ENCODE results near the gene AP5Z1. TPM values are rescaled to one million over a fixed set of nuclear protein-coding genes. Genes with fewer than 3 reads are reported as not detected.
A peak's percentile ranks its signal among the peaks of the same experiment; 100 is the strongest.

Gene AP5Z1
- total RNA-seq, 4 donors from 2014 or later: 13.0 to 33.9 (median 26.8) TPM

DNA sequence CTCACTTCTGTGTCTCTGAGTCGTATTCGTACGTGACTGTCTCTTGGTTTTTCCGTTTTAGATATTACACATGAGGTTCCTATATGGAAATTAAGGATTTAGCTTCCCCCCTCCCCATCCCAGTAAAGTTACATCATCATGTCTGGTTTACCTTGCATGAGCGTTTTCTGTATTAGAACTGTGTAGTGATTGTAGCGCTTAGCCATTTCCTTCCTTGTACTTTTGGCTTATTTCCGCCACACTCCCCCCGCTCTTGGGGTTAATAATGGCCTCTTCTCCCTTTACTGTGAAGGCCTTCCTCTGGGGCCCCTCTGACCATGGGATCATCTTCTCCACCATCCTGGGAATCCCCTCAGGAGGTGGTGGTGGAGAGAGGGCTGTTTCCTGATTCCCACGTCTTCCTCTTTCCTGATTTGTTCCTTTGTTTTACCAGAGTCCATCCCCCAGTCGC, 27.2 kb upstream of the AP5Z1 start:
- H3K9me3 ChIP-seq: no peaks in the 10 kb centered on the region
- ATAC-seq: no peak
- H3K4me1 ChIP-seq: peaks cover 5 to 83% (median 37%) of the 10 kb centered on the region in 3 donors
- H3K27ac ChIP-seq: peak overlapping the region in 3 of 4 donors; percentile 91 to 93 (median 92)
- WGBS, 2 donors (ENCODE audit: low coverage in 1 of 2): 71 to 73% methylated on average over 7 to 10 of the region's 10 CpGs
- H3K27me3 ChIP-seq: no peaks in the 10 kb centered on the region
- peaks cover 0 to 10% of the 10 kb centered on the region in 2 donors for H3K36me3 ChIP-seq
- TF ChIP-seq POLR2A (IDR thresholded peaks at IDR 0.05): no peak
- TF ChIP-seq POLR2AphosphoS5 (IDR thresholded peaks at IDR 0.05): no peak
- TF ChIP-seq, protein P1, sequence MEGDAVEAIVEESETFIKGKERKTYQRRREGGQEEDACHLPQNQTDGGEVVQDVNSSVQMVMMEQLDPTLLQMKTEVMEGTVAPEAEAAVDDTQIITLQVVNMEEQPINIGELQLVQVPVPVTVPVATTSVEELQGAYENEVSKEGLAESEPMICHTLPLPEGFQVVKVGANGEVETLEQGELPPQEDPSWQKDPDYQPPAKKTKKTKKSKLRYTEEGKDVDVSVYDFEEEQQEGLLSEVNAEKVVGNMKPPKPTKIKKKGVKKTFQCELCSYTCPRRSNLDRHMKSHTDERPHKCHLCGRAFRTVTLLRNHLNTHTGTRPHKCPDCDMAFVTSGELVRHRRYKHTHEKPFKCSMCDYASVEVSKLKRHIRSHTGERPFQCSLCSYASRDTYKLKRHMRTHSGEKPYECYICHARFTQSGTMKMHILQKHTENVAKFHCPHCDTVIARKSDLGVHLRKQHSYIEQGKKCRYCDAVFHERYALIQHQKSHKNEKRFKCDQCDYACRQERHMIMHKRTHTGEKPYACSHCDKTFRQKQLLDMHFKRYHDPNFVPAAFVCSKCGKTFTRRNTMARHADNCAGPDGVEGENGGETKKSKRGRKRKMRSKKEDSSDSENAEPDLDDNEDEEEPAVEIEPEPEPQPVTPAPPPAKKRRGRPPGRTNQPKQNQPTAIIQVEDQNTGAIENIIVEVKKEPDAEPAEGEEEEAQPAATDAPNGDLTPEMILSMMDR (IDR thresholded peaks at IDR 0.05): no peak
- H3K4me3 ChIP-seq: no peak overlapping the region

DNA sequence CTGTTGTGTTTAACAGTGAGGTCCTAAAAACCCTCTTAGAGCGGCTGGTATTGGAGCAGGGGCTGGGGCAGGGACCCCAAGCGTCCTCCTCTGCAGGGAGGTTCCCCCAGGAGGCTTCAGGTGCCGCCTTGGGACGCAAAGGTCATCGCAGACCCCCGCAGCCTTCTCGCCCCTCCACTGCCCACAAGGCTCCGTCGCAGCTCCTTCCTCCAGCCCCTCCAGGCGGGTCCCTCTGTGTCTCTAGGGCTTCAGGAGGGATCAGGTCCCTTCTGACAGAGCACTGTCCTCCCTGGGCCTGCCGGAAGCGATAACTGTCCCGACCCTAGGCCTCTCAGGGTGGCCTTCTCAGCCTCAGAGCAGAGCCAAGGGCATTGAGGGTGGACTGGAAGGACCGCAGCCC, 26.1 kb upstream of the AP5Z1 start:
- Histone ChIP-seq H3K4me1 (peaks cover 3 to 83% (median 31%) of the 10 kb centered on the region in 3 donors), H3K27me3 (no peaks in the 10 kb centered on the region), H3K36me3 (peaks cover 0 to 11% of the 10 kb centered on the region in 2 donors), H3K27ac (peak overlapping the region in 3 of 4 donors; percentile 91 to 93 (median 92)), H3K9me3 (no peaks in the 10 kb centered on the region), H3K4me3 (no peak overlapping the region)
- no peak for ATAC-seq
- WGBS, 2 donors (ENCODE audit: low coverage in 1 of 2): no CpG with 5 or more reads among the region's 14 CpGs
- TF ChIP-seq POLR2A (IDR thresholded peaks at IDR 0.05): no peak
- no peak for TF ChIP-seq EP300 (IDR thresholded peaks at IDR 0.05)
- TF ChIP-seq POLR2AphosphoS5 (IDR thresholded peaks at IDR 0.05): no peak

DNA sequence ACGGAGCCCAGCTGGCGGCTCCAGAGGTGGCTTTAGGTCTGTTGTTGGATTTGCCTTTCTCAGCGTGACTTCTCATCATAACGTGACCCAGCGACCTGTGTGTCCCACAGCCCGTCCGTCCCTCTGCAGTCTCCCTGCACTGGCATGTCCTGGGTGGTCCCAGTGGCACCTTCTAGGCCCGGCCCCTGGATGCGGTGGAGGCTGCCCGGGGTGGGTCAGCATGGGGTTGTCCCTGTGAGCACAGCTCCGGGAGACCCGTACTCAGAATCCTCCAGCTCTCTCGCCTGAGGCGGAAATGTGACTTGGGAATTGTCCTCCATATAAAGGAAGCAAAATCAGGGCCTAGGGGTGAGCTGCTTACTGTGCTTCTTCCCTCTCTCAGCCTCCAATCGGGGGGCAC, 25.6 kb upstream of the AP5Z1 start:
- H3K27me3 ChIP-seq: no peaks in the 10 kb centered on the region
- no peak for ATAC-seq
- WGBS, 2 donors (ENCODE audit: low coverage in 1 of 2): 86% methylated on average over 6 of the region's 15 CpGs; no CpG with 5 or more reads in 1 of the 2 donors
- H3K4me3 ChIP-seq: no peak overlapping the region
- no peak for TF ChIP-seq POLR2A (IDR thresholded peaks at IDR 0.05)
- no peak for TF ChIP-seq POLR2AphosphoS5 (IDR thresholded peaks at IDR 0.05)
- TF ChIP-seq, protein P1 (IDR thresholded peaks at IDR 0.05): no peak
- no peak for TF ChIP-seq EP300 (IDR thresholded peaks at IDR 0.05)
- no peaks in the 10 kb centered on the region for H3K9me3 ChIP-seq
- H3K27ac ChIP-seq: peak overlapping the region in 3 of 4 donors; percentile 91 to 93 (median 92)
- H3K4me1 ChIP-seq: peaks cover 0 to 81% (median 28%) of the 10 kb centered on the region in 3 donors
- H3K36me3 ChIP-seq: peaks cover 0 to 15% of the 10 kb centered on the region in 2 donors

DNA sequence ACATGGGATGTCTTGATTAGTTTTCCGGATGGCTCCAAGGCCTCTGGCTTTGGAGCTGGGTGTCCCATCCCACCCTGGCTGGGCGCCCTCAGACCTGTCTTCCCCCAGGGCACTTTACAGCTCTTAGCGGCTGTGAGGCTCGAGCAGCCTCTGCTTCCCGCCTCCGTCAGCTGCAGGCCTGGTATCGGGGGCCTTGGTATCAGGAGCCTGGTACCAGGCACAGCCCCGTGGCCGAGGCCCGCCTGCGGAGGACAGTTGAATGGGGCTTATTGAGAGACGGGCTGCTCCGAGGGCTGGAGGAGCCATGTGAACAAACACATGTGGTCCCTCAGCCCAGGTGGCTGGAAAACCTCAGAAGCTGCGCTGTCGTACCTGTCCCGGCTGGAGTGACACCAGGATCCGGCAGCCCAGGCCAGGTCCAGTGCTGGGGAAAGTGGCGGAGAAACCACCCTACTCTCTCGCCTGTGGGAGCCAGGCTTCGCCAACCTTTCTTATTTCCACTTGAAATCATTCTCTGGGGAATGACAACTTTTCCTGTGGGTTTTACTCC, 23.9 kb upstream of the AP5Z1 start:
- no peak for ATAC-seq
- no peaks in the 10 kb centered on the region for H3K9me3 ChIP-seq
- H3K36me3 ChIP-seq: peaks cover 0 to 32% of the 10 kb centered on the region in 2 donors
- H3K4me3 ChIP-seq: no peak overlapping the region
- H3K27me3 ChIP-seq: no peaks in the 10 kb centered on the region
- WGBS, 2 donors (ENCODE audit: low coverage in 1 of 2): 90% methylated on average over 3 of the region's 20 CpGs; no CpG with 5 or more reads in 1 of the 2 donors
- peak overlapping the region in 3 of 4 donors; percentile 19 to 57 (median 47) for H3K27ac ChIP-seq
- TF ChIP-seq POLR2AphosphoS5 (IDR thresholded peaks at IDR 0.05) (no peak), EP300 (IDR thresholded peaks at IDR 0.05) (no peak), POLR2A (IDR thresholded peaks at IDR 0.05) (no peak)
- TF ChIP-seq, protein P1 (IDR thresholded peaks at IDR 0.05): no peak
- H3K4me1 ChIP-seq: peaks cover 0 to 66% (median 19%) of the 10 kb centered on the region in 3 donors

DNA sequence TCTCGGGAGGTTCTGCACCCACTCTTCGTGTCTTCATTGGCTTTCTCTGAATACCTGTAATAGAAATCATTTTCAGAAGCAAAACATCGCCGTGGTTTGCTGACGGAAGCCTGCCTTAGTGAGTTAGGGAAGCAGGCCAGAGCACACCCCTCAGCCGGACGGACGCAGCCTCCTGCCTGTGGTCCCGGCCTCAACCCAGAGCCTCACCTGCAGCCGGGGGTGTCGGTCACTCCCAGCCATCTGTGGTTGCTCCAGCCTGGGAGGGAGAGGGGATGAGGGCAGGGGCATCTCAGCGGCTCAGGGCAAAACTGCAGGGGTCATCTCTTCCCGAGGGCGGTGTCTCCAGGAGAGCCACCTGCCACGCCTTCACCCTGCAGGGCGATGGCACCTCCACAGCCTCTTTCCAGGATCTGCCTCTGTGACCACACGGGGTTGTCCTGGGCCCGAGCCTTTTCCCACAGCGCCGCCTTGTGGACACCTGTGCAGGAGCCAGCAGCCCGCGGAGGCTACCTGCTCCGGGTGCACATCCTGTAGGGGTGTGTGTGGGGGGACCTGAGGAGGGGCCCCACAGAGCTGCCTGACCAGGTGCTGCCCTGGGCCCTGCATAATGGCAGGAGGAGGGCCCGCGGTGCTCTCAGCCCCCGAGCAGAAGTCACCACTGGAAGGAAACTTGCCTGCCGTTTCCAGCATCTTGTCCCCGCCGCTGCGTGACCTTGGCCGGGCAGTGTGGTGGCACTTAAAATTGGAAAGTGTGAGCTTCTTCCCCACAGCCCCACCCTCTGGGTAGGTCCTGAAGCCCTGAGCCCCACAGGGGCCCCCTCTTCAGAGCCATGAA, 21.6 kb upstream of the AP5Z1 start:
- Histone ChIP-seq H3K27me3 (no peaks in the 10 kb centered on the region), H3K27ac (peak overlapping the region in 2 of 4 donors; percentile 47 to 57), H3K4me1 (peaks cover 0 to 42% (median 3%) of the 10 kb centered on the region in 3 donors), H3K9me3 (no peaks in the 10 kb centered on the region), H3K36me3 (peaks cover 0 to 55% of the 10 kb centered on the region in 2 donors), H3K4me3 (no peak overlapping the region)
- 6 to 87% methylated on average over 3 to 7 of the region's 31 CpGs for WGBS, 2 donors (ENCODE audit: low coverage in 1 of 2)
- peak; percentile 86 for ATAC-seq
- TF ChIP-seq POLR2AphosphoS5 (IDR thresholded peaks at IDR 0.05): no peak
- TF ChIP-seq EP300 (IDR thresholded peaks at IDR 0.05): no peak
- TF ChIP-seq, protein P1 (IDR thresholded peaks at IDR 0.05): peak in 3 of 4 experiments; percentile 88 to 94 (median 94)

Measured in gastroesophageal sphincter (tissue), 4 donors.